ENCODE data around the gene PAPOLA.
"Not testable (repeated sequence)": the region's sequence is repeated elsewhere in the genome, so short reads cannot be mapped to it uniquely, and the experiment has no call there.

PAPOLA gene

GRCh38 chr14:96503306-96503679 lies 1.1 kb downstream of the PAPOLA start:
- DNase-seq: no peak

DNA sequence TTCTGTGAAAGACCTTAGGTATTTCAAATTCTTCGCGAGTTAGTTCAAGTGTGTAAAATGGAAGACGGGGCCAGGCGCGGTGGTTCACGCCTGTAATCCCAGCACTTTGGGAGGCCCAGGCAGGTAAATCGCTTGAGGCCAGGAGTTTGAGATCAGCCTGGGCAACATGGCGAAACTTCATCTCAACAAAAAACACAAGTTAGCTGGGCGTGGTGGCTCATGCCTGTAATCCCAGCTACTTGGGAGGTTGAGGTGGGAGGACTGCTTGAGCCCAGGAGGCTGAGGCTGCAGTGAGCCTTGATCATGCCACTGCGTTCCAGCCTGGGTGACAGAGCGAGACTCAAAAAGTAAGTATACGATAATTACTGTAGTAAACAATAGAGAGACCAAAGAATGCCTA lies 2.2 kb downstream of the PAPOLA start:
- DNase-seq: not testable (repeated sequence)

DNA sequence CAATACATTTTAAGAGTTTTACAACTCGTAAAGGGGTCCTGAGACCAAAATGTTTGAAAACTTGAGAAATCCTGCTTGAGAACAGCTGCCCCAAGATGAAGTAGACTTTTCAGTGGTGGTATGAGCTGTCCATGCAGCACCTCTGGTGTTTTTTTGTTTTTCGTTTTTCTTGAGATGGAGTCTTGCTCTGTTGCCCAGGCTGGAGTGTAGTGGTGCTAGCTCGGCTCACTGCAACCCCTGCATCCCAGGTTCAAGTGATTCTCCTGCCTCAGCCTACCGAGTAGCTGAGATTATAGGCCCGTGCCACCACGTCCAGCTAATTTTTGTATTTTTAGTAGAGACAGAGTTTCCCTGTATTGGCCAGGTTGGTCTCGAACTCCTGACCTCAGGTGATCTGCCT lies 5.5 kb downstream of the PAPOLA start:
- no peak for DNase-seq

DNA sequence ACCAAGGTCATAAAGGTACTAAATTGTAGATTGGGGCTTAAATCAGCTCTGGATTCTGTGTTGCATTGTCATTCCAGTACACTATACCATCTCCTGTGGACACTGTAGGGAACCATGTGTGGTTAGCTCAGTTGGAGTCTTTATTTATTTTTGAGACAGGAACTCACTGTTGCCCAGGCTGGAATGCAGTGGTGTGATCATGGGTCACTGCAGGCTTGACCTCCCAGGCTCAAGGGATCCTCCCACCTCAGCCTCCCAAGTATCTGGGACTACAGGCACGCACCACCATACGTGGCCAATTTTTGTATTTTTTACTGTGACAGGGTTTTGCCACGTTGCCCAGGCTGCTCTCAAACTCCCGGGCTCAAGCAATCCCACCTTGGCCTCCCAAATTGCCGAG lies 6.7 kb downstream of the PAPOLA start:
- no peak for DNase-seq

DNA sequence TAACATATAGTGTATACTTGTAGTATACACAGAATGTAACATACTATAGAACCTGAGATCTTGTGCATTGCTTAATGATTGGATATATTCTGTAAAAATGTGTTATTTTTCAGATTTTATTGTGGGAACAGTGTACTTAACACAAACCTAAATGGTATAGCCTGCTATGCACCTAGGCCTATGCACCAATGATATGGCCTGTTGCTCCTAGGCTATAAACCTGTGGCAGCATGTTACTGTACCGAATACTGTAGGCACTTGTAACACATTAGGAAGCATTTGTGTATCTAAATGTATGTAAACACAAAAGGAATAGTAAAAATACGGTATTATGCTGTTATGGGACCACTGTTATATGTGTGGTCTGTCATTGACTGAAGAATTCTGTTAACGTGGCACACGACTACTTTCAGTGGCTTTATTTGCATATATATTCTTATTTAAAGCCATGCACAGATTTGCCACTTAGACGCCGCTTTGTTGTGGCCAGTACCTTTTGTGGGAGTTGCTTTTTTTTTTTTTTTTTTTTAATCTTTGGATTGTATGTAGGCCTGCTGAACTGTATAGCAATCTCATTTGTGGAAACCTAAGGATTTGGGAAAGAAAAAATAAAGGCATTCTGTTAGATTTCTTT lies 7.4 kb downstream of the PAPOLA start:
- no peak for DNase-seq

DNA sequence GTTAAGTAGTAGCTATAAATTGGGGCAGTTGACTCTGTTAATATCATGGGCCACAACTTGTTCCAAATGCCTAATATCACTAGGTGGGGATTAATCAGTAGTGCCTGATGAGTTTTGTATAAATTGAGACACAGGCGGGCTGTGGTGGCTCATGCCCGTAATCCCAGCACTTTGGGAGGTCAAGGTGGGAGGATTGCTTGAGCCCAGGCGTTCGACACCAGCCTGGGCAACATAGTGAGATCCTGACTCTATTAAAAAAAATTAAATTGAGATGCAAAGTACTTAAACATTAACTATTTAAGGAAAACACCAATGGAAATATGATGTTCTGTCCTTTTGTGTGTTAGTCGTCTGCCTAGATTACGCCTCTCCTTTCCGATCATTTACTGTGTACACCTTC lies 9.0 kb downstream of the PAPOLA start:
- no peak for DNase-seq

- no peak for DNase-seq
Observed at GRCh38 chr14:96511667-96512066, 9.5 kb downstream of the PAPOLA start.

- no peak for DNase-seq
Observed at GRCh38 chr14:96512122-96512521, 9.9 kb downstream of the PAPOLA start.

- DNase-seq: no peak
Observed at GRCh38 chr14:96512602-96513397, 10.6 kb downstream of the PAPOLA start.

- DNase-seq: no peak
Observed at GRCh38 chr14:96514694-96515093, 12.5 kb downstream of the PAPOLA start.

DNA sequence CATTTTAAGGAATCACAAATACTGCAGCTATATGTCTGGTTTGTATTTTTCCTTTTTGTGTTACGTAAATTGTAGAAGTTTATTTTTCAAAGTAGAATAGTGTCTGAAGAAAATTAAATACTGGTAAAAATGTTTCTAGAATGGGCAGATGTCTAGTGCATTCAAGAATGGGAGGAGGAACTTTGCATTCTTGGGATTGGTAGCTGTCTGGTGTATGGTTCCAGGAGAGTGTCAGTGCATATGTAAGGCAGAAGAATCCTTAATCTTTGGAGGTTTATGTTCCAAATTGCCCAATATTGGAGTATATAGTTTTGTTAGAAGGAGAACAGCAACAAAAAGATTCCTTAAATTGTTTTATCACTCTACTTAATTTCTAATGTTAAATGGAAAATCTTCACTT lies 13.5 kb downstream of the PAPOLA start:
- no peak for DNase-seq

DNA sequence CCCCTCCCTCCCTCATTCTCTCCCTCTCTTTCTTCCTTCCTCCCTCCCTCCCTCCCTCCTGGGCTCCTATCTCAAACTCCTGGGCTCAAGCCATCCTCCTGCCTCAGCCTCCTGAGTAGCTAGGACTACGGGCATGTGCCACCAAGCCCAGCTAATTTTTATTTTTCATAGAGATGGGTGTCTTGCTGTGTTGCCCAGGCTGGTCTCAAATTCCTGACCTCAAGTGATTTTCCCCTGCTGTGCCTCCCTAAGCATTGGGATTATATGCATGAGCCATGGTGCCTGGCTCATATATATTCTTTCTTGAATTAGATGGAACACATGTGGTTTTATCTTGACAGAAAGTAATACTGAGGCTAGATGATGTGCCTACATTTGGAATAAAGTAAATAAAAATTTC lies 14.2 kb downstream of the PAPOLA start:
- no peak for DNase-seq

GRCh38 chr14:96519970-96520369 lies 17.8 kb downstream of the PAPOLA start:
- DNase-seq: no peak

DNA sequence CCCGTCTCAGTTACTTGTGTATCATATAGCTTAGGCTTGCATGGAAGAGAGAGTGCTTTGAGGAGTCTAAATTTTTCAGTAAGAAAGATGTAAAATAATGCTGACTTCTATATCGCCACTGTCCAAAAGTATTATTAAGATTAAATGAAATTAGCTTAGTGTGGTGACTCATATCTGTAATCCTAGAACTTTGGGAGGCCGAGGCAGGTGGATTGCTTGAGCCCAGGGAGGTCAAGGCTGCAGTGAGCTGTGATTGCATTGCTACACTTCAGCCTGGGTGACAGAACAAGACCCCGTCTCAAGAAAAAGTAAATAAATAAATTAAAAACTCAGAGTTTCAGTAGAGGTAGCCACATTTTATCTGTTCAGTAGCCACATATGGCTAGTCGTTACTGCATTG lies 23.3 kb downstream of the PAPOLA start:
- DNase-seq: no peak

DNA sequence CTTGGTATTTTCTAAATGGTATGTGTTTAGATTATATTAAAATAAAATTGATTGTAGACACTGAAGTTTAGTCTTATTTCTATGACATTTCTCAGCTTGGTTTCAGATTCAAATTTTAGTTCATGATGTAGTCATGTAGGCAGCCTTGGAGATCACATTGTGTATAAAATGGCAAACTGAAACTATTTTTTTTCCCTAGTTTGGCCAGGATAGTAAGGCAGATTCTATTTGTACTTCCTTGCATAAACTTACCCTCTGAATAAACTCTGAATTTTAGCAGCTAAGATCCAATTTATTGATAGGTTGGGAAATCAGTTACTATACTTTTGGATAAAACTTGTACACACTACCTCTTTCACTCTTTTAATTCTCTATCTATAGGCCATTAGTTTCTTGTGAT lies 30.4 kb downstream of the PAPOLA start:
- no peak for DNase-seq

DNA sequence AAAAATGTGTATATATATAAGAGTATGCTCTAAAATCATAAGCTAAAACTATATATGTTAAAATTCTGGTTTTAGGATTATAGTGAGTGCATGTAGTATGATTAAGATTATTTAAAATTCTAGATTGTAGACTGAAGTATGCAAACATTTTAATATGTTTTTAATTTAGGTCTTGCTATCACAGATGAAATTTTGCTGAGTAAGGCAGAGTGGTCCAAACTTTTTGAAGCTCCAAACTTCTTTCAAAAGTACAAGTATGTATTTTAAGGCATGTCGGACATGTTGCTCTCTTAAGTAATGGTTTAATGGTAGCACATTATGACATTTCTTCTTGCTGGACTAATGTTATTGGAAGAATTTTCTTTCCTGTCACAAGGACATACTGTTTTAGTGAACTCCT lies 34.6 kb downstream of the PAPOLA start:
- DNase-seq: no peak

DNA sequence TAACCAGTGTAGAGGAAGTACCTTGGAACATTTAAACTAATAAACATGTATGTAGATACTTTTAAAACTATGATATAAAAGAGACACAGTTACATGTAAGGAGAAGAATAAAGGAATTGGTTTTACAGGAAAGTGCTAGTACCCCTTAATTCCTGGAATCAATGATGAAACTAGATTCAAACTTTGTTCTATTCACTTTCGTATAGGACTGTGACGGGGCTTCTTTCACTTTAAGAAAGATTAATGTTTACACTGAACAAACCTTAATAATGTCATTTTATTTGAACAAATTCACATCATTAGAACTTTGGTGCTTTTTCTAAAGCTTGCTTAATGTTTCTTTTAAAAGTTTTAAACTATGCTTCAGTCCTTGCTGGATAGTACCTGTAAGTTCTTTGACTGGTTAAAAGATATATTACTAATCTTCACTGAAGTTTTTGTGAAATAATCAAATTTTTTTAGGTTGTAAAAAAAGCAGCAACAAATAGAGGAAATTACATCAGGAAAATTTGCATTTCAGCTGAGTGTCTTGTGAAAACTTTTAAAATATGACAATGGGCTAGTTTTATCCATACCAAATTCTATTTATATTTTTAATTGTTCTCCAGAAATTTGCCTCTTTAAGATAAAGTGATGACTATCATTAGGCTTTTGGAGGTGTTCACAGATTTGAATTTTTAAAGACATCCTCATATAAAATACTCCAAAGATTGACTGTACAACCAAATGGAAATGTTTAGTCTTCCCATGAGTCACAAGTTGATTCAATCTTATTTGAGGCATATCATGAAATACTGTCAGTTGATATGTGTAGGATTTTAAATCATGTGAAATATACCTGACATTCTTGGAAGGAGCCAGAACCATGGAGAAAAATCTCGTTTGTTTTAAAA lies 36.2 kb downstream of the PAPOLA start:
- DNase-seq: peak; percentile 66

DNA sequence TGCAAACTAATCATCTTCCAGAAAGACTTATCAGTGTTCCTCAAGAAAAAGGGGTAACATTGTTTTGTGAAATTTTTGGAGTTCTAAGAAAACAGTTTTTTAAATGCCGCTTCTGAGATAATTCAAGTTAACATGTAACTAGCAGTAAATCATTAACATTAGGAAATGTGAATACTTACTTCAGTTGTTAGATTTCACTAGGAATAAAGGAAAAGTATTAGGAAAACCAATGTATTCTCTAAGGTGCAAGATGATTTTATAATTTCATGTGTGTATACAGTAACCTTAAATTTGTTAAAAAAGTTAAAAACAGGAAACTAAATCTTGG lies 36.8 kb downstream of the PAPOLA start:
- no peak for DNase-seq

DNA sequence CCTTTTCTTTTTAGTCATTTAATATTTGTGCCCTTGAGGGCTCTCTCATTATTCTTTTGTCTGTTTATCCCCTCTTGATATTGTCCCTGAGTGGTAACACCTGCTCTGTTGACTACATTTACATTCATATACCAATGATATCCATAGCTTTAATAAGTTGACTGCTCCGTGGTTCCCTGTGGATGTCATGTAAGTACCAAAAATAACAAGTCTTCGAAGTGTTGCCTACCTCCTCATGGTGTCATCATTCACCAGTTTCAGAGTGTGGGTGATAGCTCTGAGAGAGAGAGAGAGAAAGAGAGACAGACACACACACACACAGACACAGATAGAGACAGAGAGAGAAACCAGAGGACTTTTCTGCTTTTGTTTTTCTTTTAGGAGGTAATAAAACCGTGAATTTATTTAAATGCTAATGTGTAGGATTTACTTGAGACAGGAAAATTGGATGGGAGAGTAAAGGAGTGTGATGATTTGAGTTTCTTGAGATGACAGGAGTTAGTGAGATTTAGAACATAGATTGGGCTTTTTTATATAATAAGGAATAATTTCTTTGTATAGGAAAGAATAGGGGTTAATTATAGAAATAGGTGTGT lies 52.2 kb downstream of the PAPOLA start:
- no peak for DNase-seq

GRCh38 chr14:96559571-96559970 lies 57.4 kb downstream of the PAPOLA start:
- DNase-seq: no peak

- DNase-seq: no peak
Observed at GRCh38 chr14:96564389-96564788, 62.2 kb downstream of the PAPOLA start.

DNA sequence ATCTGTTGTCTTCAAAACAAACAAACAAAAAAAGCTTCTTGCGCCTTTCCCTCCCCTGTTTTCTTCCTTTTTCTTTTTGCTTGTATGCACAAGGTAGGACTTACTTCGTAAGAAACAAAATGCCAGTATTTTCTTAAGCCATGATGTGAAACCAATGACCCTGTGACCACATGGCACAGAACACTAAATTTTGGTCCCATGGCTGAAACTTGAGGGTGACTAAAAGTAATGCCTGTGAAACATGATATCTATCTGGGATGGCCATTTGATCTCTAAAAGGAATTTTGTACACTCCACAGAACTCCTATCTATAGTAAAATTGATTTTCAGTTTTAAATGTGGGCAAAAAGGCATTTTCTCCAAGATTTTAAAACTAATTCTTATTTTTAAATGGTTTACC lies 63.6 kb downstream of the PAPOLA start:
- no peak for DNase-seq

- peak; percentile 23 for DNase-seq
Observed at GRCh38 chr14:96567289-96567899, 65.2 kb downstream of the PAPOLA start.

All from inflammatory macrophage treated with lipopolysaccharide for 4 hours (primary cell).